CD14-positive monocyte (primary cell): ENCODE results near the gene NKAIN2. TPM values are rescaled to one million over a fixed set of nuclear protein-coding genes. Genes with fewer than 3 reads are reported as not detected.

Experiments
- DNase-seq, 3 donors: peaks; one replicate each; pipeline ENCODE4 v3.0.0-alpha.2; 2011 to 2022
- H2AFZ ChIP-seq: 2 replicates; pipeline ENCODE4 v1.6.0; 2012; ENCODE audit warnings: mild to moderate bottlenecking, low read depth, low read length, inconsistent platforms; ENCODE audit not compliant: insufficient read depth, poor library complexity, severe bottlenecking
- H3K27ac ChIP-seq, 2 donors: 1 replicate in 1 of 2; 2 replicates in 1 of 2; pipeline ENCODE4 v1.5.1; 2012 to 2013; ENCODE audit warnings: low read length in 2 of 2, control low read depth in 1 of 2, inconsistent platforms in 1 of 2, low read depth in 1 of 2, mild to moderate bottlenecking in 1 of 2
- H3K27me3 ChIP-seq, 2 donors: one replicate each; pipeline versions ENCODE4 v1.6.0 to v1.6.1; 2011 to 2013; ENCODE audit warnings: low read length in 2 of 2; ENCODE audit not compliant: control insufficient read depth in 2 of 2, insufficient read depth in 2 of 2
- H3K36me3 ChIP-seq, 2 donors: replicated peaks in 1 of 2; 1 replicate in 1 of 2; 2 replicates in 1 of 2; pipeline versions ENCODE4 v1.5.1 to v1.6.1; 2012 to 2013; ENCODE audit warnings: low read length in 2 of 2, control low read depth in 1 of 2, inconsistent platforms in 1 of 2, mild to moderate bottlenecking in 1 of 2; ENCODE audit not compliant: insufficient read depth in 2 of 2, control insufficient read depth in 1 of 2
- H3K4me1 ChIP-seq, 2 donors: 1 replicate in 1 of 2; 2 replicates in 1 of 2; pipeline versions ENCODE4 v1.5.1 to v1.6.1; 2012 to 2013; ENCODE audit warnings: low read length in 2 of 2, control low read depth in 1 of 2, inconsistent platforms in 1 of 2, mild to moderate bottlenecking in 1 of 2, moderate library complexity in 1 of 2; ENCODE audit not compliant: insufficient read depth in 2 of 2, control insufficient read depth in 1 of 2
- H3K4me2 ChIP-seq: replicated peaks from 2 replicates; pipeline ENCODE3; 2012; ENCODE audit warnings: low read length, moderate library complexity, mild to moderate bottlenecking; ENCODE audit not compliant: poor library complexity, severe bottlenecking; ENCODE audit errors: extremely low read depth
- H3K4me3 ChIP-seq, 3 experiments: fragments of 200-600 bp in 1 of 3; sonication (generic) in 1 of 3; replicated peaks in 1 of 3; 1 replicate in 2 of 3; 2 replicates in 1 of 3; pipeline ENCODE4 v1.5.1; 2011 to 2013; ENCODE audit warnings: low read length in 3 of 3, mild to moderate bottlenecking in 3 of 3, control low read depth in 2 of 3, low read depth in 2 of 3, inconsistent platforms in 1 of 3, moderate library complexity in 1 of 3
- H3K79me2 ChIP-seq: 2 replicates; pipeline ENCODE4 v1.6.0; 2012; ENCODE audit warnings: mild to moderate bottlenecking, control low read depth, inconsistent platforms, low read length, moderate library complexity; ENCODE audit not compliant: insufficient read depth
- H3K9ac ChIP-seq: 2 replicates; pipeline ENCODE4 v1.6.0; 2017; ENCODE audit warnings: low read length, mild to moderate bottlenecking; ENCODE audit not compliant: insufficient read depth, poor library complexity, severe bottlenecking
- H3K9me3 ChIP-seq, 2 donors: replicated peaks in 1 of 2; 1 replicate in 1 of 2; 2 replicates in 1 of 2; pipeline versions ENCODE4 v1.5.1 to v1.6.1; 2012 to 2013; ENCODE audit warnings: low read length in 2 of 2, control low read depth in 1 of 2; ENCODE audit not compliant: control insufficient read depth in 1 of 2, insufficient read depth in 1 of 2
- H4K20me1 ChIP-seq: 2 replicates; pipeline ENCODE4 v1.6.0; 2012; ENCODE audit warnings: mild to moderate bottlenecking, low read length, control low read depth, moderate library complexity; ENCODE audit not compliant: insufficient read depth
- H3K27ac Mint-ChIP-seq, 7 donors: one replicate each; pipeline ENCODE4 v1.8.0; 2020; ENCODE audit warnings: mild to moderate bottlenecking in 7 of 7, mixed read lengths in 7 of 7, moderate library complexity in 6 of 7, inconsistent platforms in 2 of 7
- H3K27me3 Mint-ChIP-seq, 3 donors: one replicate each; pipeline ENCODE4 v1.8.0; 2021 to 2022; ENCODE audit warnings: low read depth in 3 of 3, mild to moderate bottlenecking in 3 of 3, mixed read lengths in 3 of 3, moderate library complexity in 3 of 3, inconsistent platforms in 1 of 3
- H3K36me3 Mint-ChIP-seq, 2 donors: one replicate each; pipeline ENCODE4 v1.8.0; 2020; ENCODE audit warnings: mixed read lengths in 2 of 2, inconsistent platforms in 1 of 2, mild to moderate bottlenecking in 1 of 2
- H3K4me1 Mint-ChIP-seq: one replicate; pipeline ENCODE4 v1.8.0; 2020; ENCODE audit warnings: mild to moderate bottlenecking, mixed read lengths
- H3K4me3 Mint-ChIP-seq, 2 donors: one replicate each; pipeline ENCODE4 v1.8.0; 2020; ENCODE audit warnings: mild to moderate bottlenecking in 2 of 2, mixed read lengths in 2 of 2, moderate library complexity in 1 of 2
- H3K9me3 Mint-ChIP-seq, 7 donors: one replicate each; pipeline ENCODE4 v1.8.0; 2020 to 2022; ENCODE audit warnings: mixed read lengths in 7 of 7, mild to moderate bottlenecking in 6 of 7, moderate library complexity in 6 of 7, inconsistent platforms in 2 of 7
- WGBS: methylation state at CpG from one replicate; pipeline ENCODE4 v1.1.5; 2013; ENCODE audit warnings: missing lambda C conversion rate; ENCODE audit not compliant: insufficient coverage; 5-methylcytosine and 5-hydroxymethylcytosine counted together
- intact Hi-C, 2 donors: fragments of 100-400 bp; cut with micrococcal nuclease; formaldehyde crosslinking; loops; one replicate each; pipeline versions ENCODE4 v1.15.0 to v1.15.1; 2023
- polyA plus RNA-seq, 3 donors: library from polyadenylated mRNA; depleted of rRNA in 1 of 3; unstranded in 2 of 3; stranded (reverse) in 1 of 3; fragments of 300-500 nt in 2 of 3; fragments of >200 nt in 1 of 3; fragmentation: Illumina TruSeq in 2 of 3; gene quantifications; 1 replicate in 2 of 3; 2 replicates in 1 of 3; pipeline ENCODE4 v1.2.3, GENCODE V29; 2012 to 2021
- TF ChIP-seq, protein P1 (sequence below): fragments of 200-600 bp; IDR thresholded peaks from one replicate; pipeline ENCODE4 v1.8.0; 2022; ENCODE audit warnings: antibody characterized with exemption, mild to moderate bottlenecking

NKAIN2 gene
- polyA plus RNA-seq, 3 donors: not detected

DNA sequence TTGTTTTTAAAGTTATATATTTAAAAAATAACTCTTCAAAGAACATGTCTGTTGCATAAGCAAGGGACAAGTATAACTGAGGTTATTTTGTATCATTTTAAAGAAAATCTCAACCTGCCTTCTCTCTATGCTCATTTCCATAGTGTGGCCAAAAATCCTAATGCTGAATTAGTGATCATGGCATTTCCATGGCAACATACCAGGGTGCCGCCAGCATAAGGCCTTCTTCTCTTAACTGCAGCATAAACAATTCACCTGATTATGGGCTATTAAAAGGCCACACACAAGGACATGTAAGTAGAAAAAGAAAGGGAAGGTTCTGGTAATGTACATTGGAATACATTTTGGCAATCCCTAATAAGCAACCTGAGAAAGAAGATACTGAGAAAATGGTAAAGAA, 1063.5 kb downstream of the NKAIN2 start:
- intact Hi-C loops: no loop called here
- peaks cover 0 to 6% (median 3%) of the 10 kb centered on the region in 7 donors for H3K9me3 Mint-ChIP-seq
- no peaks in the 10 kb centered on the region for H3K36me3 Mint-ChIP-seq

DNA sequence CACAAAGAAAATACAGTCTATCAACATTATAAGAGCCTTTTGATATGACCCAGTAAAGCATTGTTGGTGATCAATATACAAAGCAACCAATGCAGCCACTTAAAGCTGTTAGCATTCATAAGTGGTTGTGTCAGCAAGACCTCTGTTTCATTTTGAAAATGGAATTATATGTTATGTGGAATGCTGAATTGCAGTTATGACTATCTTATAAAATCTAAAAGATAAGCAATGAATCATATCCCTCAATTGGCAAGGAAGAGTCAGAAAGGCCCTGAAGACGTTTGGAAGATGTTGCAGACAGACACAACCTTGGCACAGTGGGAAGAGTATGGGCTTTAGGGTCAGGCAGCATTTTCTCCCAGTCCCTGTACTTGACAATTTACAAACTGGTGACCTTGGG, 1064.8 kb downstream of the NKAIN2 start:
- no CpG with 5 or more reads among the region's 1 CpG for WGBS
- no peak overlapping the region for H3K9ac ChIP-seq
- no peaks in the 10 kb centered on the region for H3K36me3 Mint-ChIP-seq
- no peak overlapping the region for H3K27ac Mint-ChIP-seq
- H3K27me3 Mint-ChIP-seq: peaks cover 0 to 5% (median 2%) of the 10 kb centered on the region in 3 donors
- no peaks in the 10 kb centered on the region for H3K79me2 ChIP-seq
- H3K27me3 ChIP-seq: no peaks in the 10 kb centered on the region
- intact Hi-C loops: no loop called here
- H2AFZ ChIP-seq: no peak overlapping the region
- H4K20me1 ChIP-seq: no peaks in the 10 kb centered on the region
- H3K4me2 ChIP-seq: no peak overlapping the region
- peaks cover 0 to under 1% (median 0%) of the 10 kb centered on the region in 7 donors for H3K9me3 Mint-ChIP-seq
- H3K4me3 Mint-ChIP-seq: no peak overlapping the region
- no peaks in the 10 kb centered on the region for H3K4me1 ChIP-seq
- no peak overlapping the region for H3K4me3 ChIP-seq
- no peak for DNase-seq
- H3K9me3 ChIP-seq: no peaks in the 10 kb centered on the region
- TF ChIP-seq, protein P1, sequence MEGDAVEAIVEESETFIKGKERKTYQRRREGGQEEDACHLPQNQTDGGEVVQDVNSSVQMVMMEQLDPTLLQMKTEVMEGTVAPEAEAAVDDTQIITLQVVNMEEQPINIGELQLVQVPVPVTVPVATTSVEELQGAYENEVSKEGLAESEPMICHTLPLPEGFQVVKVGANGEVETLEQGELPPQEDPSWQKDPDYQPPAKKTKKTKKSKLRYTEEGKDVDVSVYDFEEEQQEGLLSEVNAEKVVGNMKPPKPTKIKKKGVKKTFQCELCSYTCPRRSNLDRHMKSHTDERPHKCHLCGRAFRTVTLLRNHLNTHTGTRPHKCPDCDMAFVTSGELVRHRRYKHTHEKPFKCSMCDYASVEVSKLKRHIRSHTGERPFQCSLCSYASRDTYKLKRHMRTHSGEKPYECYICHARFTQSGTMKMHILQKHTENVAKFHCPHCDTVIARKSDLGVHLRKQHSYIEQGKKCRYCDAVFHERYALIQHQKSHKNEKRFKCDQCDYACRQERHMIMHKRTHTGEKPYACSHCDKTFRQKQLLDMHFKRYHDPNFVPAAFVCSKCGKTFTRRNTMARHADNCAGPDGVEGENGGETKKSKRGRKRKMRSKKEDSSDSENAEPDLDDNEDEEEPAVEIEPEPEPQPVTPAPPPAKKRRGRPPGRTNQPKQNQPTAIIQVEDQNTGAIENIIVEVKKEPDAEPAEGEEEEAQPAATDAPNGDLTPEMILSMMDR: no peak
- H3K4me1 Mint-ChIP-seq: no peaks in the 10 kb centered on the region
- no peaks in the 10 kb centered on the region for H3K36me3 ChIP-seq
- no peak overlapping the region for H3K27ac ChIP-seq

More for the DNA sequence above, 1063.5 kb downstream of the NKAIN2 start:
- H3K27ac Mint-ChIP-seq: no peak overlapping the region
- Histone ChIP-seq H2AFZ (no peak overlapping the region), H3K9ac (no peak overlapping the region), H3K4me3 (no peak overlapping the region), H4K20me1 (no peaks in the 10 kb centered on the region), H3K36me3 (no peaks in the 10 kb centered on the region), H3K79me2 (no peaks in the 10 kb centered on the region), H3K9me3 (peaks cover 1% of the 10 kb centered on the region in 2 donors), H3K4me1 (no peaks in the 10 kb centered on the region), H3K27me3 (no peaks in the 10 kb centered on the region), H3K4me2 (no peak overlapping the region), H3K27ac (no peak overlapping the region)
- H3K27me3 Mint-ChIP-seq: peaks cover 0 to 4% (median 2%) of the 10 kb centered on the region in 3 donors
- no peaks in the 10 kb centered on the region for H3K4me1 Mint-ChIP-seq
- no peak for DNase-seq
- TF ChIP-seq, protein P1: no peak
- no peak overlapping the region for H3K4me3 Mint-ChIP-seq
- no CpG with 5 or more reads among the region's 1 CpG for WGBS
